Activated CD8-positive, alpha-beta memory T cell treated with anti-CD3 and anti-CD28 coated beads, Interleukin-2, amount 50 U/mL, for 48 hours (primary cell): ENCODE measurements around the gene PABPC5.

Source experiments
- DNase-seq: peaks from one replicate; pipeline ENCODE4 v3.0.0-alpha.2; 2020

Gene PABPC5

GRCh38 chrX:91434351-91435168 is at the start of gene PABPC5:
TSS of gene PABPC5 (plus strand) at chrX:91434839. CDS start at chrX:91435578, 739 bp downstream.
- DNase-seq, result no peak

GRCh38 chrX:91389026-91389425 is 45.6 kb upstream of the PABPC5 start:
- no peak for DNase-seq

- no peak for DNase-seq
Measured at GRCh38 chrX:91414713-91415112, 19.9 kb upstream of the PABPC5 start.

- DNase-seq, result no peak
Measured at GRCh38 chrX:91435395-91435794, 756 bp downstream of the PABPC5 start.
